KMS-11 (cell line): ENCODE data around the gene MARK1.

Experiments used
- H2AFZ ChIP-seq: fragments of 200-600 bp; sonication (generic); 2 replicates; pipeline ENCODE4 v1.6.1; 2016; ENCODE audit warnings: antibody characterized with exemption, mixed run types, low read depth
- H3K27ac ChIP-seq: fragments of 200-600 bp; sonication (generic); 2 replicates; pipeline ENCODE4 v1.6.1; 2016; ENCODE audit warnings: mild to moderate bottlenecking, mixed run types
- H3K27me3 ChIP-seq: fragments of 200-600 bp; sonication (generic); 2 replicates; pipeline ENCODE4 v1.6.1; 2017; ENCODE audit warnings: mild to moderate bottlenecking, low read depth, mixed run types, moderate library complexity; ENCODE audit not compliant: insufficient read depth
- H3K36me3 ChIP-seq: fragments of 200-600 bp; sonication (generic); 2 replicates; pipeline ENCODE4 v1.6.1; 2017; ENCODE audit warnings: mild to moderate bottlenecking, mixed run types; ENCODE audit not compliant: insufficient read depth
- H3K4me1 ChIP-seq: fragments of 200-600 bp; sonication (generic); 2 replicates; pipeline ENCODE4 v1.6.1; 2016; ENCODE audit warnings: mild to moderate bottlenecking, low read depth, mixed run types; ENCODE audit not compliant: poor library complexity, severe bottlenecking
- H3K4me2 ChIP-seq: fragments of 200-600 bp; sonication (generic); 2 replicates; pipeline ENCODE4 v1.7.0; 2016; ENCODE audit warnings: mild to moderate bottlenecking, mixed run types
- H3K4me3 ChIP-seq: fragments of 200-600 bp; sonication (generic); IDR thresholded peaks from 2 replicates; pipeline ENCODE4 v1.6.1; 2017; ENCODE audit warnings: low read depth, low read length, mixed read lengths; ENCODE audit not compliant: insufficient read depth
- H3K79me2 ChIP-seq: fragments of 200-600 bp; sonication (generic); 2 replicates; pipeline ENCODE4 v1.6.1; 2016; ENCODE audit warnings: low read depth, mixed run types; ENCODE audit not compliant: insufficient read depth
- H3K9ac ChIP-seq: fragments of 200-600 bp; sonication (generic); 2 replicates; pipeline ENCODE4 v1.6.1; 2016; ENCODE audit warnings: mild to moderate bottlenecking, mixed run types
- H4K20me1 ChIP-seq: fragments of 200-600 bp; sonication (generic); 2 replicates; pipeline ENCODE4 v1.6.1; 2016; ENCODE audit warnings: mild to moderate bottlenecking, mixed run types; ENCODE audit not compliant: insufficient read depth
- TF ChIP-seq, protein P1 (sequence below): fragments of 200-600 bp; sonication (generic); conservative IDR thresholded peaks from 2 replicates; pipeline ENCODE4 v1.6.1; 2017; ENCODE audit warnings: low read depth, mild to moderate bottlenecking, antibody characterized with exemption, low read length, moderate library complexity, mixed read lengths

Gene MARK1

DNA sequence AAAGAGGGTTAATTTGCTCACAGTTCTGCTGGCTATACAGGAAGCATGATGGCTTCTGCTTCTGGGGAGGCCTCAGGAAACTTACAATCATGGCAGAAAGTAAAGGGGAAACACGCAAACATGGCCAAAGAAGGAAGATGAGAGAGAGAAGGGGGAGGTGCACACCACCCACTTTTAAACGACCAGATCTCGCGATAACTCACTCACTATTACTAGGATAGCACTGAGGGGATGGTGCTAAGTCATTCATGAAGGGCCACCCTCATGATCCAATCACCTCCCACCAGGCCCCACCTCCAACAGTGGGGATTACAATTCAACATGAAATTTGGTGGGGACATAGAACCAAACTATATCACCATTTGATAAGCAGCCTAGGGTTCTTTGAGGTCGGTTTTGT is 159.9 kb downstream of the MARK1 start:
- H4K20me1 ChIP-seq = no peaks in the 10 kb centered on the region
- no peaks in the 10 kb centered on the region for H3K79me2 ChIP-seq
- TF ChIP-seq, protein P1, sequence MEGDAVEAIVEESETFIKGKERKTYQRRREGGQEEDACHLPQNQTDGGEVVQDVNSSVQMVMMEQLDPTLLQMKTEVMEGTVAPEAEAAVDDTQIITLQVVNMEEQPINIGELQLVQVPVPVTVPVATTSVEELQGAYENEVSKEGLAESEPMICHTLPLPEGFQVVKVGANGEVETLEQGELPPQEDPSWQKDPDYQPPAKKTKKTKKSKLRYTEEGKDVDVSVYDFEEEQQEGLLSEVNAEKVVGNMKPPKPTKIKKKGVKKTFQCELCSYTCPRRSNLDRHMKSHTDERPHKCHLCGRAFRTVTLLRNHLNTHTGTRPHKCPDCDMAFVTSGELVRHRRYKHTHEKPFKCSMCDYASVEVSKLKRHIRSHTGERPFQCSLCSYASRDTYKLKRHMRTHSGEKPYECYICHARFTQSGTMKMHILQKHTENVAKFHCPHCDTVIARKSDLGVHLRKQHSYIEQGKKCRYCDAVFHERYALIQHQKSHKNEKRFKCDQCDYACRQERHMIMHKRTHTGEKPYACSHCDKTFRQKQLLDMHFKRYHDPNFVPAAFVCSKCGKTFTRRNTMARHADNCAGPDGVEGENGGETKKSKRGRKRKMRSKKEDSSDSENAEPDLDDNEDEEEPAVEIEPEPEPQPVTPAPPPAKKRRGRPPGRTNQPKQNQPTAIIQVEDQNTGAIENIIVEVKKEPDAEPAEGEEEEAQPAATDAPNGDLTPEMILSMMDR = no peak
- no peak overlapping the region for H3K27ac ChIP-seq
- no peak overlapping the region for H3K4me2 ChIP-seq
- H3K9ac ChIP-seq = no peak overlapping the region
- H2AFZ ChIP-seq = no peak overlapping the region
- no peak overlapping the region for H3K4me3 ChIP-seq
- H3K36me3 ChIP-seq = no peaks in the 10 kb centered on the region
- H3K27me3 ChIP-seq = no peaks in the 10 kb centered on the region
- H3K4me1 ChIP-seq = no peaks in the 10 kb centered on the region

DNA sequence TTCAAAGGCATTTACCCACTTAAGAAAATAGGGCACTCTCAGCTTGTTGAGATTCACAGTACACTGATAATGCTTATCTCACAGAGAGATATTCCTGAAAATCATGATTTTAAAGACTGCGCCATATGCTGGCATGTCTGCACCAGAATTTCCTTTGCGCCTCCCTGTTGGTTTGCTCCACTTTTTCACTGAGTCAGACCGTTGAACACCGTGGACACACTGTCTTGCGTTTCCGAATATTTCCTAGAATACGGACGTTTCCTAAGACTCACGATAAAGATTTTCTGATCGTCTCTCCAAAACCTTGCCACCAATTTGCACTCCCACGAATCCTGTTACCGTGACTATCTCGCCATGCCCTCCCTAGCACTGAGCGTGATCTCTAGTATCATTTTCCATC is 161.7 kb downstream of the MARK1 start:
- Histone ChIP-seq H3K27ac (no peak overlapping the region), H3K4me2 (no peak overlapping the region), H3K4me3 (no peak overlapping the region), H3K4me1 (no peaks in the 10 kb centered on the region), H3K36me3 (no peaks in the 10 kb centered on the region), H2AFZ (no peak overlapping the region), H3K27me3 (no peaks in the 10 kb centered on the region), H3K79me2 (no peaks in the 10 kb centered on the region), H4K20me1 (no peaks in the 10 kb centered on the region), H3K9ac (no peak overlapping the region)
- TF ChIP-seq, protein P1 = no peak

DNA sequence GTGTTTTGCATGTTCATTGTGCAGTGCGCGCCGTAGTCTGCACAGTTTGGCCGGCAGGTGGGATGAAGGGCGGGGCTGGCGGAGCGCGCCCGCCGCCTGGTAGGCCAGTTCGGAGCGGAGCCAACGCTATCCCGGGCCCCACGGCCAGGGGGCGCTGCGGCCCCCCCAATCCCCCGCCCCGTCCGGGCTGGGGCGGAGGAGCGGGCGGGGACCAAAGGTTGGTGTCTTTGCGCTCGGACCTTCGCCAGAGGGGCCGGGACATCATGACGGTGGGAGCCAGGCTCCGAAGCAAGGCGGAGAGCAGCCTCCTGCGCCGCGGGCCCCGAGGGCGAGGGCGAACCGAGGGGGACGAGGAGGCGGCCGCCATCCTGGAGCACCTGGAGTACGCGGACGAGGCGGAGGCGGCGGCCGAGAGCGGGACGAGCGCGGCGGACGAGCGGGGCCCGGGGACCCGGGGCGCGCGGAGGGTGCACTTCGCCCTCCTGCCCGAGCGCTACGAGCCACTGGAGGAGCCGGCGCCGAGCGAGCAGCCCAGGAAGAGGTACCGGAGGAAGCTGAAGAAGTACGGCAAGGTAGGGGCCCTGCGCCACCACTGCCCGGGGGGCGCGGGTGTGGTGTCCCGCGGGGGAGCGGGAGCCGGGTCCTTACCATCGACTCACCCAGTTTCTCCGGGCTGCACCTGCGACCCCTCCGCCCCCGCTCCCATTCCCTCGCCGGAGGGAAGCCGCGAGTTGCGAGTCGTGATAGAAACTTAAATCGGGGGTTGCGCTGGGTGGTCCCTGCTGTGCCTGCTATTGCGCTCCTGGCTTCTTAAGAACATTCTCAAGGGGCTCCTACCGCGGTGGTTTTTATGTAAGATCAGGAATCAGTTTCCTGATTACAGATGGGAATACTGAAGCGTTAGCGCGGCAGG is 162.5 kb downstream of the MARK1 start, which contains the start of gene C1orf115:
Gene C1orf115 (plus strand): TSS at position 224 of the 913 bp plus-strand sequence. CDS start 40 bp downstream, at position 264.
- Histone ChIP-seq H3K36me3 (no peaks in the 10 kb centered on the region), H3K4me1 (no peaks in the 10 kb centered on the region), H3K27me3 (no peaks in the 10 kb centered on the region), H3K4me3 (no peak within 1 kb of the TSS), H2AFZ (peak within 1 kb of the TSS; percentile 42; the same call in 1 of the 2 replicates), H3K79me2 (no peaks in the 10 kb centered on the region), H3K9ac (no peak within 1 kb of the TSS), H3K27ac (no peak within 1 kb of the TSS), H4K20me1 (no peaks in the 10 kb centered on the region), H3K4me2 (no peak within 1 kb of the TSS; the same call in 1 of the 2 replicates)
- TF ChIP-seq, protein P1 = peak; percentile 62

DNA sequence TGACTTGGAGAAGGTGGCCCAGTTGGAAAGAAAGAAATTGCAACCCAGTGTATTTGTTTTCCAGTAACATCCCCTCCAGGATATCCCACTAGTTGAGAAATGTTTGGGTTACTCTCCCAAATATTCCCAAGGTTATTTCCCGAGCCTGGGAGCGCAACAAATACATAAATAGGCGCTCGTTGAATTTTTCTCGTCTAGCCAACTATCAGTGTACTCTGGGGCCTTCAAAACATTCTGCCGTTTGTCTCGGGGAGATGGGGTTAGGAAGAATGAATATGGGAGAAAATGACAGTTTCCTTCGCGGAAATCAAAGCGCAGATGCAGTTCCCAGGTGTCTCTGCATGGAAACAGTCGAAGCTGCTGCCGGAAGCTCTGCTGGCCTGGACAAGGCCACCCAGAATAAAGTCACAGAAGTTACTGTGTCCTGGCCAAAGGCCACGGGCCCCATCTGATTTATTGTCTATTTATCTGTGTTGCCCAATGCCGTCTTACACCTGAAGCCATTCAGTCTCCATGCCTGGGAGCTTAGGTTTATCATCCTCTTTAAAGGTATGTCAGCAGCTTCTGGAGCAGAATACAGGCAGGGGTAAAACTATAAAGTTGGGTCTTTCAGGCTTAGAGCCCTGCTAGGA is 163.2 kb downstream of the MARK1 start:
- Histone ChIP-seq H3K79me2 (no peaks in the 10 kb centered on the region), H3K4me3 (no peak overlapping the region), H3K4me1 (no peaks in the 10 kb centered on the region), H4K20me1 (no peaks in the 10 kb centered on the region), H2AFZ (no peak overlapping the region), H3K27ac (no peak overlapping the region), H3K4me2 (no peak overlapping the region), H3K27me3 (no peaks in the 10 kb centered on the region), H3K9ac (no peak overlapping the region), H3K36me3 (no peaks in the 10 kb centered on the region)
- TF ChIP-seq, protein P1 = no peak
